HUES48 (cell line): ENCODE data around the gene PRRC2A.
"Not testable (repeated sequence)": the region's sequence is repeated elsewhere in the genome, so short reads cannot be mapped to it uniquely, and the experiment has no call there.

ENCODE experiments used
- H3K27ac ChIP-seq: one replicate; pipeline ENCODE4 v1.7.0; 2013; ENCODE audit warnings: low read depth, low read length, inconsistent platforms
- H3K27me3 ChIP-seq: 2 replicates; pipeline ENCODE4 v1.6.1; 2013; ENCODE audit warnings: mild to moderate bottlenecking, low read length; ENCODE audit not compliant: control insufficient read depth, insufficient read depth
- H3K36me3 ChIP-seq: 2 replicates; pipeline ENCODE4 v1.6.1; 2013; ENCODE audit warnings: low read length; ENCODE audit not compliant: control insufficient read depth, insufficient read depth
- H3K4me1 ChIP-seq: 2 replicates; pipeline ENCODE4 v1.6.1; 2013; ENCODE audit warnings: mild to moderate bottlenecking, low read length; ENCODE audit not compliant: control insufficient read depth, insufficient read depth
- H3K4me3 ChIP-seq: 2 replicates; pipeline ENCODE4 v1.5.1; 2013; ENCODE audit warnings: mild to moderate bottlenecking, low read depth, low read length
- H3K9ac ChIP-seq: 2 replicates; pipeline ENCODE4 v1.6.1; 2013; ENCODE audit warnings: mild to moderate bottlenecking, low read depth, low read length, moderate library complexity
- H3K9me3 ChIP-seq: 2 replicates; pipeline ENCODE4 v1.6.1; 2013; ENCODE audit warnings: low read length; ENCODE audit not compliant: control insufficient read depth, insufficient read depth

The PRRC2A gene

GRCh38 chr6:31586599-31587281, 33.8 kb upstream of the PRRC2A start:
- peaks cover 6% of the 10 kb centered on the region; the same call in 1 of the 2 replicates for H3K27me3 ChIP-seq
- H3K9me3 ChIP-seq: no peaks in the 10 kb centered on the region
- H3K4me1 ChIP-seq: peaks cover 6% of the 10 kb centered on the region
- no peaks in the 10 kb centered on the region for H3K36me3 ChIP-seq
- H3K4me3 ChIP-seq: no peak overlapping the region
- H3K27ac ChIP-seq: no peak overlapping the region
- H3K9ac ChIP-seq: no peak overlapping the region

- no peaks in the 10 kb centered on the region for H3K9me3 ChIP-seq
- H3K27ac ChIP-seq: no peak overlapping the region
- no peak overlapping the region for H3K9ac ChIP-seq
- H3K4me1 ChIP-seq: no peaks in the 10 kb centered on the region
- H3K27me3 ChIP-seq: no peaks in the 10 kb centered on the region
- H3K4me3 ChIP-seq: no peak overlapping the region
- H3K36me3 ChIP-seq: no peaks in the 10 kb centered on the region
Measured at GRCh38 chr6:31587791-31588777, 32.4 kb upstream of the PRRC2A start.

GRCh38 chr6:31588871-31589650, 31.5 kb upstream of the PRRC2A start:
- no peaks in the 10 kb centered on the region for H3K27me3 ChIP-seq
- no peak overlapping the region for H3K27ac ChIP-seq
- no peak overlapping the region for H3K4me3 ChIP-seq
- no peaks in the 10 kb centered on the region for H3K36me3 ChIP-seq
- no peak overlapping the region for H3K9ac ChIP-seq
- H3K4me1 ChIP-seq: no peaks in the 10 kb centered on the region
- no peaks in the 10 kb centered on the region for H3K9me3 ChIP-seq

GRCh38 chr6:31590691-31591090, 29.8 kb upstream of the PRRC2A start:
- H3K36me3 ChIP-seq, H3K9ac ChIP-seq, H3K4me3 ChIP-seq, H3K27me3 ChIP-seq, H3K9me3 ChIP-seq, H3K27ac ChIP-seq, H3K4me1 ChIP-seq: not testable (repeated sequence)

- no peak overlapping the region for H3K9ac ChIP-seq
- H3K27ac ChIP-seq: no peak overlapping the region
- H3K27me3 ChIP-seq: no peaks in the 10 kb centered on the region
- no peaks in the 10 kb centered on the region for H3K36me3 ChIP-seq
- no peaks in the 10 kb centered on the region for H3K4me1 ChIP-seq
- H3K9me3 ChIP-seq: no peaks in the 10 kb centered on the region
- no peak overlapping the region for H3K4me3 ChIP-seq
Measured at GRCh38 chr6:31592396-31592771, 28.1 kb upstream of the PRRC2A start.

DNA sequence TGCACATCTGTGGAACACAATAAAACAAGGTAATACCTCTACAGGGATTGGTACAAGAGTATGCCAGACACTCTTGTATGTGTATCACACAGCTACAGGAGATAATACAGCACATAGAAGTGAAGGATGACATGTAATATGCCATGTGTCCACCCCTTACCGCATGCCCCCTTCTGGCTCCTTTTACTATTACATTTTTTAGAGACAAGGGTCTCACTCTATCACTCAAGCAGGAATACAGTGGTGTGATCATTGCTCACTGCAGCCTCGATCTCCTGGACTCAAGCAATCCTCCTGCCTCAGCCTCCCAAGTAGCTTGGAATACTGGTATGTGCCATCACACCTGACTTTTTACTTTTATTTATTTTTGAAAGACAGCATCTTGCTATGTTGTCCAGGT, 23.5 kb upstream of the PRRC2A start:
- H3K36me3 ChIP-seq: no peaks in the 10 kb centered on the region
- H3K9me3 ChIP-seq: no peaks in the 10 kb centered on the region
- H3K4me3 ChIP-seq: no peak overlapping the region
- no peak overlapping the region for H3K9ac ChIP-seq
- no peak overlapping the region for H3K27ac ChIP-seq
- H3K27me3 ChIP-seq: no peaks in the 10 kb centered on the region
- H3K4me1 ChIP-seq: no peaks in the 10 kb centered on the region

GRCh38 chr6:31607317-31607716, 13.2 kb upstream of the PRRC2A start:
- Histone ChIP-seq H3K36me3 (no peaks in the 10 kb centered on the region), H3K4me1 (no peaks in the 10 kb centered on the region), H3K27me3 (no peaks in the 10 kb centered on the region), H3K27ac (no peak overlapping the region), H3K9ac (no peak overlapping the region), H3K9me3 (no peaks in the 10 kb centered on the region), H3K4me3 (no peak overlapping the region)

DNA sequence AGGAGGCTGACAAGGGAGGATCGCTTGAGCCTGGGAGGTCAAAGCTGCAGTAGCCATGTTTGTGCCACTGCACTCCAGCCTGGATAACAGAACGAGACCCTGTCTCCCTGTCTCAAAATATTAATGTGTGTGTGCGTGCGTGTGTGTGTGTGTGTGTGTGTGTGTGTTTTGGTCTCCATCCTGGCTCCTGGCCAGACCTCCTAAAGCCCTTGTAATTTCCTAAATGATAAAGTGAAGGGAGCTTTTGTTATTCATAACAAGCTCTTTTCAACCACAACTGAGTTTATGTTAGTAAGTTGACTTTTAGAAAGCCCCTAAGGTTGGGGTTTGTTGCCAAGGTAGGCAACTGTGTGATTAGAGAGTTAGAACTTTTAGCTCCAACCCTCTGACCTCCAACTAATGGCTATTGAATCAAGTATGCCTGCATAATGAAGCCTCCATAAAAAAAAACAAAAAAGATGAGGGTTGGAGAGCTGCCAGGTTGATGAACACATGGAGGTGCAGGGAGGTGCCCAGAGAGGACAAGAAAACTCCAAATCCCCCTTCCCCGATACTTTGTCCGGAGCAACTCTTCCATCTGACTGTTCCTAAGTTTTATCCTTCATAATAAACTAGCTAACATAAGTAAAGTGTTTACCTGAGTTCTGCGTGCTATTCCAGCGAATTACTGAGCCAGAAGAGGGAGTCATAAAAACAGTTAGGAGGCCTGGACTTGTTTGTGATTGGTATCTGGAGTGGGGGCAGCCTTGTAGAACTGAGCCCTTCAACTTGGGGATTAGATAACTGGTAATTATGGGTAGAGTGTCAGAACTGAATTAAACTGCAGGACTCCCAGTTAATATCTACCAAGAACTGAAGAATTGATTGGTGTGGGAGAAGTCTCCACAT, 10.8 kb upstream of the PRRC2A start:
- H3K9ac ChIP-seq: no peak overlapping the region
- H3K4me3 ChIP-seq: no peak overlapping the region
- no peak overlapping the region for H3K27ac ChIP-seq
- H3K27me3 ChIP-seq: no peaks in the 10 kb centered on the region
- no peaks in the 10 kb centered on the region for H3K9me3 ChIP-seq
- no peaks in the 10 kb centered on the region for H3K36me3 ChIP-seq
- no peaks in the 10 kb centered on the region for H3K4me1 ChIP-seq

GRCh38 chr6:31610968-31611367, 9.5 kb upstream of the PRRC2A start:
- no peaks in the 10 kb centered on the region for H3K9me3 ChIP-seq

GRCh38 chr6:31614075-31614619, 6.4 kb upstream of the PRRC2A start:
- no peaks in the 10 kb centered on the region for H3K36me3 ChIP-seq
- no peak overlapping the region for H3K27ac ChIP-seq
- H3K4me1 ChIP-seq: no peaks in the 10 kb centered on the region
- H3K9ac ChIP-seq: no peak overlapping the region
- no peak overlapping the region for H3K4me3 ChIP-seq
- no peaks in the 10 kb centered on the region for H3K9me3 ChIP-seq
- no peaks in the 10 kb centered on the region for H3K27me3 ChIP-seq

More at GRCh38 chr6:31610968-31611367, 9.5 kb upstream of the PRRC2A start:
- no peak overlapping the region for H3K27ac ChIP-seq
- no peaks in the 10 kb centered on the region for H3K27me3 ChIP-seq
- H3K9ac ChIP-seq: no peak overlapping the region
- H3K4me3 ChIP-seq: no peak overlapping the region
- H3K4me1 ChIP-seq: no peaks in the 10 kb centered on the region
- no peaks in the 10 kb centered on the region for H3K36me3 ChIP-seq
